Stomach (tissue), 9 donors: Measurements from ENCODE around the gene ATG16L2. TPM values are rescaled to one million over a fixed set of nuclear protein-coding genes. Genes with fewer than 3 reads are reported as not detected.

Source experiments
- DNase-seq, 2 donors: peaks; one replicate each; pipeline versions ENCODE4 v3.0.0 to v3.0.0-alpha.2; 2013 to 2019
- H3K27ac ChIP-seq, 5 donors: fragments of 200-600 bp in 4 of 5; sonication (generic) in 4 of 5; one replicate each; pipeline ENCODE4 v1.5.1; 2013 to 2019; ENCODE audit warnings: mild to moderate bottlenecking in 1 of 5, moderate library complexity in 1 of 5
- H3K27me3 ChIP-seq, 3 donors: fragments of 200-600 bp; sonication (generic); one replicate each; pipeline ENCODE4 v1.5.1; 2017 to 2019; ENCODE audit warnings: mixed run types in 1 of 3
- H3K36me3 ChIP-seq, 4 donors: fragments of 200-600 bp; sonication (generic); 1 replicate in 3 of 4; 2 replicates in 1 of 4; pipeline ENCODE4 v1.5.1; 2016 to 2019
- H3K4me1 ChIP-seq, 4 donors: fragments of 200-600 bp; sonication (generic); one replicate each; pipeline ENCODE4 v1.5.1; 2016 to 2019
- H3K4me3 ChIP-seq, 4 donors: fragments of 200-600 bp; sonication (generic) in 3 of 4; one replicate each; pipeline ENCODE4 v1.5.1; 2016 to 2019; ENCODE audit warnings: mild to moderate bottlenecking in 1 of 4
- H3K9me3 ChIP-seq, 4 donors: fragments of 200-600 bp; sonication (generic); one replicate each; pipeline ENCODE4 v1.5.1; 2016 to 2019
- CTCF ChIP-seq, 7 experiments: fragments of 450-650 bp in 4 of 7; fragments of 200-600 bp in 3 of 7; sonication (generic) in 3 of 7; IDR thresholded peaks; one replicate each; pipeline ENCODE4 v1.5.1; 2016 to 2019; ENCODE audit warnings: antibody characterized with exemption in 7 of 7, control low read depth in 2 of 7, mild to moderate bottlenecking in 1 of 7
- EP300 ChIP-seq: sonication (generic); formaldehyde crosslinking; IDR thresholded peaks from one replicate; pipeline ENCODE4 v1.6.1; 2017; ENCODE audit warnings: antibody characterized with exemption
- POLR2A ChIP-seq, 4 donors: fragments of 450-650 bp; IDR thresholded peaks; one replicate each; pipeline ENCODE4 v1.6.1; 2016; ENCODE audit warnings: antibody characterized with exemption in 4 of 4, control low read depth in 2 of 4, mild to moderate bottlenecking in 1 of 4, moderate library complexity in 1 of 4
- POLR2AphosphoS5 ChIP-seq, 3 donors: sonication (generic); formaldehyde crosslinking; IDR thresholded peaks; one replicate each; pipeline ENCODE4 v1.6.1; 2016; ENCODE audit warnings: antibody characterized with exemption in 3 of 3
- WGBS, 5 donors: extraction: QIAGEN DNeasy Blood & Tissue Kit in 3 of 5; methylation state at CpG; one replicate each; pipeline versions ENCODE4 v1.1.5 to v1.1.7; 2013 to 2018; 5-methylcytosine and 5-hydroxymethylcytosine counted together
- intact Hi-C: fragments of 100-400 bp; cut with DNase I; formaldehyde crosslinking; loops from one replicate; pipeline ENCODE4 v1.15.1; 2023; ENCODE audit warnings: low total_unique reads
- polyA plus RNA-seq, 3 donors: library from polyadenylated mRNA; stranded (reverse); fragments of 200-250 nt; gene quantifications; one replicate each; pipeline ENCODE4 v1.2.3, GENCODE V29; 2013
- total RNA-seq, 5 donors: library from RNA; depleted of rRNA; stranded (reverse); fragments of >200 nt; gene quantifications; one replicate each; pipeline versions ENCODE4 v1.1.0 to v1.2.3, GENCODE V29; 2014 to 2016
- donor health status: healthy with polysubstance abuse.
- donor health status: Bipolar disorder and iron deficiency.
- donor health status: healthy.

Gene ATG16L2
- total and polyA plus RNA-seq, 8 donors = 13.0 to 266 (median 38.2) TPM

GRCh38 chr11:72821221-72821919 lies 7.2 kb downstream of the ATG16L2 start:
- 18 to 72% (median 40%) methylated on average over 16 to 50 of the region's 50 CpGs for WGBS, 5 donors
- intact Hi-C loops = no loop called here
- DNase-seq = peak; percentile 37 to 75

GRCh38 chr11:72821920-72822799 lies 7.9 kb downstream of the ATG16L2 start:
- TF ChIP-seq EP300 = no peak
- peak in 3 of 7 experiments; percentile 7 to 44 (median 33) for TF ChIP-seq CTCF (IDR thresholded peaks at IDR 0.05)
- TF ChIP-seq POLR2A (IDR thresholded peaks at IDR 0.05) = no peak
- peak; percentile 51 to 83 (median 55) for TF ChIP-seq POLR2AphosphoS5 (IDR thresholded peaks at IDR 0.05)
- WGBS, 5 donors = 12 to 43% (median 17%) methylated on average over 17 to 82 of the region's 82 CpGs
- Histone ChIP-seq H3K27ac (peak overlapping the region; percentile 29 to 83 (median 54)), H3K4me1 (peaks cover 8 to 24% (median 18%) of the 10 kb centered on the region in 4 donors), H3K36me3 (peaks cover 0 to 88% (median 29%) of the 10 kb centered on the region in 4 donors), H3K4me3 (peak overlapping the region; percentile 39 to 53 (median 50)), H3K27me3 (no peaks in the 10 kb centered on the region), H3K9me3 (no peaks in the 10 kb centered on the region)
- peak; percentile 95 to 97 for DNase-seq
- intact Hi-C loops = no loop called here

More at GRCh38 chr11:72821221-72821919, 7.2 kb downstream of the ATG16L2 start:
- H3K27ac ChIP-seq = peak overlapping the region; percentile 20 to 83 (median 54)
- H3K27me3 ChIP-seq = no peaks in the 10 kb centered on the region
- peaks cover 8 to 31% (median 23%) of the 10 kb centered on the region in 4 donors for H3K4me1 ChIP-seq
- peak overlapping the region; percentile 39 to 53 (median 50) for H3K4me3 ChIP-seq
- TF ChIP-seq CTCF (IDR thresholded peaks at IDR 0.05) (no peak), POLR2A (IDR thresholded peaks at IDR 0.05) (no peak), POLR2AphosphoS5 (IDR thresholded peaks at IDR 0.05) (no peak), EP300 (no peak)
- peaks cover 0 to 88% (median 29%) of the 10 kb centered on the region in 4 donors for H3K36me3 ChIP-seq
- H3K9me3 ChIP-seq = no peaks in the 10 kb centered on the region

- H3K4me3 ChIP-seq = no peak overlapping the region
- H3K27ac ChIP-seq = peak overlapping the region in 3 of 5 donors; percentile 4 to 83 (median 68)
- peaks cover 8 to 24% (median 22%) of the 10 kb centered on the region in 4 donors for H3K4me1 ChIP-seq
- no peaks in the 10 kb centered on the region for H3K9me3 ChIP-seq
- DNase-seq = no peak
- WGBS, 5 donors = 82 to 93% (median 90%) methylated on average over 9 of the region's 9 CpGs
- H3K36me3 ChIP-seq = peaks cover 0 to 81% (median 19%) of the 10 kb centered on the region in 4 donors
- H3K27me3 ChIP-seq = no peaks in the 10 kb centered on the region
- TF ChIP-seq EP300 (no peak), POLR2AphosphoS5 (IDR thresholded peaks at IDR 0.05) (no peak), POLR2A (IDR thresholded peaks at IDR 0.05) (no peak)
- intact Hi-C loops = no loop called here
Observed at GRCh38 chr11:72823105-72823804, 9.0 kb downstream of the ATG16L2 start.

- TF ChIP-seq POLR2AphosphoS5 (IDR thresholded peaks at IDR 0.05) = no peak
- no peak for TF ChIP-seq CTCF (IDR thresholded peaks at IDR 0.05)
- TF ChIP-seq POLR2A (IDR thresholded peaks at IDR 0.05) = no peak
- TF ChIP-seq EP300 = no peak
Observed at GRCh38 chr11:72824020-72824419, 9.8 kb downstream of the ATG16L2 start.

More at GRCh38 chr11:72824020-72824419, 9.8 kb downstream of the ATG16L2 start:
- 82 to 85% (median 84%) methylated on average over 4 to 7 of the region's 7 CpGs for whole genome bisulfite sequencing, 5 donors
- Histone ChIP-seq H3K4me1 (peaks cover 8 to 25% (median 24%) of the 10 kb centered on the region in 4 donors), H3K9me3 (no peaks in the 10 kb centered on the region), H3K4me3 (no peak overlapping the region), H3K27me3 (no peaks in the 10 kb centered on the region), H3K27ac (peak overlapping the region in 2 of 5 donors; percentile 4 to 83), H3K36me3 (peaks cover 7 to 81% (median 18%) of the 10 kb centered on the region in 4 donors)
- intact Hi-C loops = no loop called here
- DNase-seq = no peak
